HL-60 (cell line): ENCODE results near the gene ATP11A.

ENCODE experiments used
- GABPA ChIP-seq: IDR thresholded peaks from 2 replicates; pipeline ENCODE4 v1.6.1; 2012; ENCODE audit warnings: low read depth
- POLR2AphosphoS5 ChIP-seq: IDR thresholded peaks from 2 replicates; pipeline ENCODE4 v1.6.1; 2012; ENCODE audit warnings: low read depth
- REST ChIP-seq: IDR thresholded peaks from 2 replicates; pipeline ENCODE4 v1.6.1; 2012; ENCODE audit warnings: low read depth; ENCODE audit not compliant: insufficient replicate concordance
- TF ChIP-seq, protein P1 (sequence below): IDR thresholded peaks from one replicate; pipeline ENCODE4 v1.5.1; 2011; ENCODE audit warnings: low read length, control low read depth, inconsistent platforms; ENCODE audit not compliant: insufficient read depth

DNA sequence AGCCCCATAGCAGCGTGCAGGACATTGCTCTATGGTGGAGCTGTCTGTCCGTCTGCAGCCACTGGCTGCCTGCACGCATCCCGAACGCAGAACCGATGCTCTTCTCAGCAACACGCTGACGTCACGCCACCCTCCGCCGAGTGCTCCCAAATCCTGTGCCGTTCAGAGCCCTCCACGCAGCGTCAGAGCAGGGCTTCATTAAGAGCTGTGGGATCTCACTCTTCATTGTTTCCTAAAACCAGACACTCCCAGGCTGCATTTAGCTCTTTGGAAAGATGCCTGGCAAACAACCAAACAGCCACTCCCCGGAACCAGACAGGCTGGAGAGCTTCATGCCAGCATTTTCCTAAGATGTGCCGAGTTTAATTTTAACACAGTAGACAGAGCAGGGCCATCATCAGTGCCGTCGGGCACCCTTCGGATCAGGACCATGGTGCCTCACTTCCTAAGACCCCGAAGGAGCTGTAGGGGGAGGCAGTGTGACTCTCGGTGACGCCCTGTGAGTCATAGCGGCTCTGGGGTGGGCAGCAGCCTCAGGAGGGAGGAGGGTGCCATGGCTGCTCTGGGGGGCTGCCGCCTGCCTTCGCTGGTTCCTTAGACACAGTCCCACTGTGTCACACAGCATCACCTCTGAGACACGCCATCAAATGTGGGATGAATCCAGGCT lies 147.7 kb downstream of the ATP11A start:
- TF ChIP-seq, protein P1, sequence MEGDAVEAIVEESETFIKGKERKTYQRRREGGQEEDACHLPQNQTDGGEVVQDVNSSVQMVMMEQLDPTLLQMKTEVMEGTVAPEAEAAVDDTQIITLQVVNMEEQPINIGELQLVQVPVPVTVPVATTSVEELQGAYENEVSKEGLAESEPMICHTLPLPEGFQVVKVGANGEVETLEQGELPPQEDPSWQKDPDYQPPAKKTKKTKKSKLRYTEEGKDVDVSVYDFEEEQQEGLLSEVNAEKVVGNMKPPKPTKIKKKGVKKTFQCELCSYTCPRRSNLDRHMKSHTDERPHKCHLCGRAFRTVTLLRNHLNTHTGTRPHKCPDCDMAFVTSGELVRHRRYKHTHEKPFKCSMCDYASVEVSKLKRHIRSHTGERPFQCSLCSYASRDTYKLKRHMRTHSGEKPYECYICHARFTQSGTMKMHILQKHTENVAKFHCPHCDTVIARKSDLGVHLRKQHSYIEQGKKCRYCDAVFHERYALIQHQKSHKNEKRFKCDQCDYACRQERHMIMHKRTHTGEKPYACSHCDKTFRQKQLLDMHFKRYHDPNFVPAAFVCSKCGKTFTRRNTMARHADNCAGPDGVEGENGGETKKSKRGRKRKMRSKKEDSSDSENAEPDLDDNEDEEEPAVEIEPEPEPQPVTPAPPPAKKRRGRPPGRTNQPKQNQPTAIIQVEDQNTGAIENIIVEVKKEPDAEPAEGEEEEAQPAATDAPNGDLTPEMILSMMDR, result no peak
- TF ChIP-seq POLR2AphosphoS5, result no peak
- TF ChIP-seq REST, result no peak
- no peak for TF ChIP-seq GABPA
